GM21723 (cell line): ENCODE results near the gene CCR6.
A peak's percentile ranks its signal among the peaks of the same experiment; 100 is the strongest.

Experiments
- ATAC-seq: cut with Tn5 transposase; IDR thresholded peaks from one replicate; pipeline ENCODE4 v1.9.1; 2021; ENCODE audit warnings: mild to moderate bottlenecking, moderate library complexity; ENCODE audit not compliant: unreplicated experiment

Gene CCR6

GRCh38 chr6:167119670-167120582 lies 3.0 kb upstream of the CCR6 start:
- no peak for ATAC-seq

- ATAC-seq, result no peak
These were observed 2.4 kb upstream of the CCR6 start for GRCh38 chr6:167120583-167120903.

GRCh38 chr6:167121335-167121841 lies 1.5 kb upstream of the CCR6 start:
- ATAC-seq, result peak; percentile 1

GRCh38 chr6:167122041-167122826 lies 662 bp upstream of the CCR6 start:
- ATAC-seq, result peak; percentile 42

GRCh38 chr6:167124753-167125152 lies 1.9 kb downstream of the CCR6 start:
- no peak for ATAC-seq

- no peak for ATAC-seq
These were observed 2.5 kb downstream of the CCR6 start for GRCh38 chr6:167125410-167125809.

GRCh38 chr6:167125855-167126349 lies 3.0 kb downstream of the CCR6 start:
- no peak for ATAC-seq

- no peak for ATAC-seq
These were observed 5.1 kb downstream of the CCR6 start for GRCh38 chr6:167127785-167128531.

GRCh38 chr6:167129159-167129558 lies 6.3 kb downstream of the CCR6 start:
- no peak for ATAC-seq

GRCh38 chr6:167129562-167129961 lies 6.7 kb downstream of the CCR6 start:
- no peak for ATAC-seq

- ATAC-seq, result peak; percentile 77
These were observed 7.2 kb downstream of the CCR6 start for GRCh38 chr6:167130008-167130677.

- no peak for ATAC-seq
These were observed 8.1 kb downstream of the CCR6 start for GRCh38 chr6:167130712-167131684.

GRCh38 chr6:167134448-167135328 lies 11.8 kb downstream of the CCR6 start:
- no peak for ATAC-seq

- no peak for ATAC-seq
These were observed 13.5 kb downstream of the CCR6 start for GRCh38 chr6:167136376-167136775.

GRCh38 chr6:167137081-167137480 lies 14.2 kb downstream of the CCR6 start:
- ATAC-seq, result no peak

GRCh38 chr6:167137881-167138280 lies 15.0 kb downstream of the CCR6 start:
- no peak for ATAC-seq

GRCh38 chr6:167139761-167140160 lies 16.9 kb downstream of the CCR6 start:
- no peak for ATAC-seq
